ENCODE data around the gene ADM.
A peak's percentile ranks its signal among the peaks of the same experiment; 100 is the strongest.

Gene ADM

DNA sequence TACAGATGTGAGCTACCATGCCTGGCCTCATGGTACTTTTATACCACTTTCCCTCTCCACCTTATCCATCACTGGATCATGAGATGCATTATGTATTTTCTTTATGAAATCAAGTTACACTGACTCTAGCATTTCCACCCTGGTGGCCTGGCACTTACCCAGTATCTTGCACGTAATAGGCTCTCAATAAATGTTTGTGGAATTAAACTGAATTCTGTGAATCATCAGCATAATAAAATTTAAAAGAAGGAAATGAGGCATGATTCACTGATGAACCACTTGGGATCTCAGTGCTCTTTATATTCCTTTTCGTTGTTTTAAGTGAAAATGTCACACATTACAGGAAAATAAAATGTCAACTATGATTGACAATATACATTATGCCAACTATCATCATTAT, 25.1 kb downstream of the ADM start:
- DNase-seq (ENCODE audit: low spot score): no peak

DNA sequence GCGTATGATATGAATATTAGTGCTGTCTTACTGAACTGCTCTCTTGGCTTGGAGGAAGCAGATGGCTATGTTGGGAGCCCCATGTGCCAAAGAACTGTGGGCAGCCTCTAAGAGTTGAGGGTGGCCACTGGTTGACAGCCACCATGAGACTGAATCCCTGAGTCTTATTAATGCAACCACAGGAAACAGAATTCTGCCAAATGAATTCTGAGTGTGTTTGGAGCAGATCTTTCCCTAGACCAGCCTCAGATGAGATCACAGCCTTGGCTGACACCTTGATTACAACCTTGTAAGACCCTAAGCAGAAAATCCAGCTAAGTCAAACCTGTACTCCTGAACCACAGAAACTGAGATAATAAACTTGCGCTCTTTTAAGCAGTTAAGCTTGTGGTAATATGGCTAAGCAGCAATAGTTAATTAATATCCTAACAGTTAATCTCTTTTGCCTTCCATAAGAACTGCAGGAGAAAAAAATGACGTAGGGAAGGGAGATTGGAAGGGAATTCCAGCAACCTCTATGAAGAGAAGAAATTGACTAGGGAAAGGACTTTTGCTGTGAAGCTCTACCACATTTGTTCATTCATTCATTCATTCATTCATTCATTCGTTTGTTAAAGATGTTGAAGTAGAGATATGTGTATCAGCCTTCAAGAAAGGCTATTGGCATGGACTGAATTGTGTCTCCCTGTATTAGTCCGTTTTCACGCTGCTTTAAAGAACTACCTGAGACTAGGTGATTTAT, 26.8 kb downstream of the ADM start:
- DNase-seq (ENCODE audit: low spot score): no peak

DNA sequence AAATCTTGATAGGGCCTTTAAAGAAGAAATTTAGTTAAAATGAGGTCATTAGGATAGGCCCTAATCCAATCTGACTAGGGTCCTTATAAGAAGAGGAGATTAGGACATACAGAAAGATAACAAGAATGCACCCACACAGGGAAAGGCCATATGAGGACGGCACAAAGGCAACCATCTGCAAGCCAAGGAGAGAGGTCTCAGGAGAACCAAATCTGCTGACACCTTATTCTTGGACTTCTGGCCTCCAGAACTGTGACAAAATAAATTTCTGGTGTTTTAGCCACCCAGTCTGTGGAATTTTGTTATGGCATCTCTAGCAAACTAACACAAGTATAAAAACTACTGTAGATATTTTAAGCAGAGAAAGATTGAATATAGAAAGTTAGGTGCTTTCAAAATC, 28.6 kb downstream of the ADM start:
- no peak for DNase-seq (ENCODE audit: low spot score)

DNA sequence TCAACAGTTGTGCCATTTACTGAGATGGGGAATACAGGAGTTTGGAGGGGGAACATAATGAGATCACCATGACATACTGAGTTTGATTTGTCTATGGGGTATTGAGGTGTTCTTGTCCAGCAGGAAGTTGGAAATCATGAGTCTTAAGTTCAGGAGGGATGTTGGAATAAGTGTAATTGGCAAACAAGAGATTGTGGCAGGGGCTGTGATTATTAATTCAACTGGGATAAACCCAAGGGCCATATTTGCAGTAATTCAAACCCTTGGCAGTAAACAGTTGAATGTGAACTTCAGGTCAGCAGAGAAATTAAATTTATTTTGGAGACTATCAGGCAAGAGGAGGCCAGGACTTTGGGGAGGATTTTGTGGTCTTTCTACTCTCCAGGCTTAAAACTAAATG, 33.4 kb downstream of the ADM start:
- DNase-seq (ENCODE audit: low spot score): no peak

DNA sequence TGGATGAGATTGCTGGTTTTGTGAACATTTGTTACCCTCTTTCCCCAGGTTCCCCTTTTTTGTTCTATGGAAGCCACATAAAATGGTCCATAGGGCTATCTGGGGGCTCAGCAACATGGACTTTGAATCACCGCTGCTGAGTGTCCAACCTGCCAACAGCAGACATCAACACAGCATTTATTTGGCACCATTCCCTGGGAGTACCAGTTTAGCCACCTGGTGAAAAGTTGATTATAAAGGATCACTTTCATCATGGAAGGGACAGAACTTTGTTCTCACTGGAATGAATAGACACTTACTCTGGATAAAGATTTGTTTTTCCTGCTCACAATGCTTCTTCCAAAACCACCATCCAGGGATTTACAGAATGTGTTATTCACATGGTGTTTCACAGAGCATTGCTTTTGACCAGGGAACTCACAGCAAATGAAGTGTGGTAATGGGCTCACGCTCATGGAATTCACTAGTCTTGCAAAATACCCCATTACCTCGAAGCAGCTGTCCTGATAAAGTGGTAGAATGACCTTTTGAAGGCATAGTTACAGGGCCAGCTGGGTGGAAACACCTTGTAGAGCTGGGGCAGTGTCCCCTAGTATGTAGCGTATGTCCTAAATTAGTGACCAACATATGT, 43.9 kb downstream of the ADM start:
- DNase-seq (ENCODE audit: low spot score): no peak

- DNase-seq (ENCODE audit: low spot score): no peak
Measured at GRCh38 chr11:10349281-10349665, 44.4 kb downstream of the ADM start.

GRCh38 chr11:10349806-10350205, 44.9 kb downstream of the ADM start:
- DNase-seq (ENCODE audit: low spot score): no peak

DNA sequence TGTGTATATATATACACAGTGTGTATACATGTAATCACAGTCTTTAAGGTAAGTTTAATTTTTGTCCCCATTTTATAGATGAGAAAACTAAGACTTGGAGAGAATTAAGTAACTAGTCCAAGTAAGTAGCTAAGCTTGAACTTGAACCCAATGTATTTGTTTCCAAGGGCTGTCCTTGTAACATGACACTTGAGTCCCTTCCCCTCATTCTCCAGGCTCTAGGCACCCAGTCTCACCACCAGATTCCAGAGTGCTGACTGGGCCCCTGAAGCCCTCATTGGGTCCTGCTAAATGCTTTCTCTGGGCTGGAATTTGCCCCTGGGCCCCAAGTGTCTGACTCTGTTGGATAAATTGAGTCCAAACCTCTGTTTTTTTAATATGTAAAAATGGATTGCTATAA, 45.5 kb downstream of the ADM start:
- no peak for DNase-seq (ENCODE audit: low spot score)

- no peak for DNase-seq (ENCODE audit: low spot score)
Measured at GRCh38 chr11:10351435-10351764, 46.5 kb downstream of the ADM start.

DNA sequence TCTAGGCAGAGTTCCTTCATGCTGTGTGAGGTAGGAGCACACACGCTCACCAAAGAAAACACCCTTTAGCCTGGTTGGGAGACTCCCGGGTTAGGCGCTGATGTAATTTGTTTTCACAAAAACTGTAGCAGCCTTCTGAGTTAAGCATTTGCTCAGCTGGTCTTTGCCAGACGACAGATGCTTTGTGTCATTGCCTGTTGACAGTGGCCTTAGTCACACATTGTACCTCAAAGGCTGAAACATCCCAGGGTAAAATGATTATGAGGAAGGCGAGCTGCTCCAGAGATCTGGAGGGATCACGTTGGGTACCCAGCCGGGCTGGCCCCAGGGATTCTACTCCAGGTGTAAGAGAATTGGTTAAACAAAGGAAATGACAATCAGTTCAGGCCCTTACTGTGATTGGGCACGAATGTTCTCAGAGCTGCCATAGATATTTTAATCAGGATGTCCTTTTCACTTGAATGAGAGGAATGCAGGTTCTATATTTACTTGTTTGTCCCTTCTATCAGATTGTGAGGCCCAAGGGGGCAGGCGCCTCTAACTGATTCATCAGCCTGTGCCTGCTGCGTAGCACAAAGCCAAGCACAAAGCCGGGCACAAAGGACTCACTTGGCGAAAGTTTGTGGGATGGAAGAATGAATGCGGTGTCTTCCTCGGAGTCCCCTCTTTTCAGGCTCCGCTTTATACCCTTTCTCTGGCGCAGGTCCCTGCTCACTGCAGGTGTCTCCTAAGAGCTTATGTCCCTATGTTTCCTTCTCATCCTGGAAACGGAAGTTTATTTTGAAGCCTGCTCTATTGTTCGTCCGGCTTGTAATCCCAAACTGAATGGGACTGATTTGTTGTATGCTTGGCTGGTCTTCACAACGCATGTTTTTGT, 47.1 kb downstream of the ADM start:
- peak; percentile 86 for DNase-seq (ENCODE audit: low spot score)

- DNase-seq (ENCODE audit: low spot score): no peak
Measured at GRCh38 chr11:10352921-10353550, 48.2 kb downstream of the ADM start.

DNA sequence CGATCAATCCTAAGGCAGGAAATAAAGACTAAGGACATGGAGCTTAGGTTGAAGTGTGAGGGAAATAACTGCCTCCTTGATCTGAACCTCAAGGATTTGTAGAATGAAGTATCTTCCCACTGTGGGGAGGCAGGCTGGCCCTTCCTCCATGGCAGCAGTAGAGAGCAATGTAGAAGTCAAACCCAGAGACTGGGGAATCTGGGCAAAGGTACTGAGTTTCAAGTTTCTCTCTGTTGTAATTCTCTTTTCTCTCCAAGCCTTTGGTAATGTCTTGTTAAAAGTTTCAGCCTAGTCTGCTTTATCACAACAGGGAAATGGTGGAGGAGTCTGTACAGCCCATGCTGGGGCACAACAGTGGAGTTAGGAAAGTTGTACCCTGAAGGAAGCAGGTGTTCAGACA, 49.5 kb downstream of the ADM start:
- no peak for DNase-seq (ENCODE audit: low spot score)

DNA sequence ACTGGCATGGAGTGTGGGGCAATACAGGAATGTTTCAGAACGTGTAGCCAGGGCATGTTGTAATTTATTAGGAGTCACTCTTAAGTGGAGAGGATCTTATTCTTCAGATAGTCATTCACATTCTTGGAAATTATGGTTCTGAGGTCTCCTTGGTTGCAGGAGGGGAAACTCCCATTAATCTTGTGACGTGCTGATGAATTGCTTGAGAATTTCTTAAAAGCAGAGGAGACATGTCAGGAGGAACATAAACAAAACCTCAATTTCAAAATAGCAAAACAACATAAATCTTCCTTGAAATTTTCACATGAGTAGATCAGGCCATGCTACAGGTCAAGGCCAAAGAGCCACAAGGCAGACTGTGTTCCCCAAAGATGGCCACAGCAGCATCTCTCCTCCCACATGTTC, 50.4 kb downstream of the ADM start:
- no peak for DNase-seq (ENCODE audit: low spot score)

DNA sequence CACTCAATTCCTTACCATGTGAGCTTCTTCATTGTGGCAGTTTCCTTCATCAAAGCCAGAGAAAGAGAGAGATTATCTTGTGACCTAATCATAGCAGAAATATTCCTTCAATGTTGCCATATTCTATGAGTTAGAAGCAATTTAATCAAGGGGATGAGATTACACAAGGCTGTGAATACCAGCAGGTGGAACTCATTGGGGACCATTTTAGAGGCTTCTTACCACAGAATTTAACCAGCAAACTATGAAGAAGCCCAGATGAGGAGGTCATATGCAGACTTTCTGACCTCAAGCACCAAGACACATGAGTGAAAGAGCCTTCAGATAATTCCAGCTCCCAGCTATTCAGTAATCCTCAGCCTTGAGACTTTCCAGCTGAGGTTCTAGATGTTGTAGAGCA, 51.3 kb downstream of the ADM start:
- no peak for DNase-seq (ENCODE audit: low spot score)

Measured in cerebellar cortex (tissue), 1 donor.